HL-60 (cell line): ENCODE measurements around the gene RPL26.

Experiments used
- POLR2AphosphoS5 ChIP-seq: IDR thresholded peaks from 2 replicates; pipeline ENCODE4 v1.6.1; 2012; ENCODE audit warnings: low read depth
- REST ChIP-seq: IDR thresholded peaks from 2 replicates; pipeline ENCODE4 v1.6.1; 2012; ENCODE audit warnings: low read depth; ENCODE audit not compliant: insufficient replicate concordance
- SPI1 ChIP-seq: IDR thresholded peaks from 2 replicates; pipeline ENCODE4 v1.6.1; 2012; ENCODE audit warnings: low read depth, mild to moderate bottlenecking, borderline replicate concordance
- TF ChIP-seq, protein P1 (sequence below): IDR thresholded peaks from one replicate; pipeline ENCODE4 v1.5.1; 2011; ENCODE audit warnings: low read length, control low read depth, inconsistent platforms; ENCODE audit not compliant: insufficient read depth

DNA sequence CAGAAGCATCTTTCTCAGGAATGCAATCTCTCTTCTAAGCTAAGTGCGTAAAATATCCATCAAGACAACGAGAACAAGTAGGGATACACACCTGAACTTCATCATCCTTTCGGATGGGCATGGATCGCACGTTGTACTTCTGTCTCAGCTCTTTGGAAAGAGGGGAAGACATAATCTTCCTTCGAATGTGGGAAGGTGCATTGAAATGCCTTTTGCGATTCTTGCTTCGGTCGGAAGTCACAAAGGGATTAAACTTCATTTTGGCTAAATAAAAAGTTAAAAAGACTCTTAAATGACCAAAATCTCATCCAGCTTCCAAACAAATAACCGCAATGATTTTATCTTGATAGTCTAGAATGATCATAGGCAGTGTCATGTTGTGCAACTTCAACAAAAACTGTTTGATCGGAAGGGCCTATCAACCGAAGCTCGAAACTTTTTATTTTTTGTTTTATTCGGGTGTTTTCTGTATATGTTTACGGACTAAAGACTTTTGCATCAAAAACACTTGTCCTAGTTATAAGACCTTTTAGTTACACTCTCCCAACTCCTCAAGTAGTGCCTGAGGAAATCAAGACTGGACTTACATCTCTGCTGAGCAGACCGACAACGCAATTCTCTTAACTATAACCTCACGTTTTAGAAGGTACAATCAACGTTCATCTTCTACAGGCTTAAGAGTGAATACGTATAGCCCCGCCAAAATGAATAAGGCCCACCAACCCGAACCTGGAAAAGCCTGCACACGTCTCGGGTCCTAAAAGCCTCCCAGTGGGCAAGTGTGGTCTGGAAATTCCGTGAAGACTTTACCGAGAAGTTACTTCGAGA lies 727 bp downstream of the RPL26 start:
- TF ChIP-seq REST (no peak), POLR2AphosphoS5 (no peak), SPI1 (no peak)
- TF ChIP-seq, protein P1, sequence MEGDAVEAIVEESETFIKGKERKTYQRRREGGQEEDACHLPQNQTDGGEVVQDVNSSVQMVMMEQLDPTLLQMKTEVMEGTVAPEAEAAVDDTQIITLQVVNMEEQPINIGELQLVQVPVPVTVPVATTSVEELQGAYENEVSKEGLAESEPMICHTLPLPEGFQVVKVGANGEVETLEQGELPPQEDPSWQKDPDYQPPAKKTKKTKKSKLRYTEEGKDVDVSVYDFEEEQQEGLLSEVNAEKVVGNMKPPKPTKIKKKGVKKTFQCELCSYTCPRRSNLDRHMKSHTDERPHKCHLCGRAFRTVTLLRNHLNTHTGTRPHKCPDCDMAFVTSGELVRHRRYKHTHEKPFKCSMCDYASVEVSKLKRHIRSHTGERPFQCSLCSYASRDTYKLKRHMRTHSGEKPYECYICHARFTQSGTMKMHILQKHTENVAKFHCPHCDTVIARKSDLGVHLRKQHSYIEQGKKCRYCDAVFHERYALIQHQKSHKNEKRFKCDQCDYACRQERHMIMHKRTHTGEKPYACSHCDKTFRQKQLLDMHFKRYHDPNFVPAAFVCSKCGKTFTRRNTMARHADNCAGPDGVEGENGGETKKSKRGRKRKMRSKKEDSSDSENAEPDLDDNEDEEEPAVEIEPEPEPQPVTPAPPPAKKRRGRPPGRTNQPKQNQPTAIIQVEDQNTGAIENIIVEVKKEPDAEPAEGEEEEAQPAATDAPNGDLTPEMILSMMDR: no peak
